ENCODE results near the gene RAPGEF6.
A peak's percentile ranks its signal among the peaks of the same experiment; 100 is the strongest.

The RAPGEF6 gene

GRCh38 chr5:131589510-131590348, 45.3 kb downstream of the RAPGEF6 start:
- no peak overlapping the region for H3K4me3 ChIP-seq (ENCODE audit: low read depth, low read length)
- peak; percentile 73 for TF ChIP-seq CTCF (IDR thresholded peaks at IDR 0.05; ENCODE audit: low read depth, low read length)

- TF ChIP-seq CTCF (IDR thresholded peaks at IDR 0.05; ENCODE audit: low read depth, low read length) = no peak
- no peak overlapping the region for H3K4me3 ChIP-seq (ENCODE audit: low read depth, low read length)
Measured at GRCh38 chr5:131587541-131587940, 47.5 kb downstream of the RAPGEF6 start.

DNA sequence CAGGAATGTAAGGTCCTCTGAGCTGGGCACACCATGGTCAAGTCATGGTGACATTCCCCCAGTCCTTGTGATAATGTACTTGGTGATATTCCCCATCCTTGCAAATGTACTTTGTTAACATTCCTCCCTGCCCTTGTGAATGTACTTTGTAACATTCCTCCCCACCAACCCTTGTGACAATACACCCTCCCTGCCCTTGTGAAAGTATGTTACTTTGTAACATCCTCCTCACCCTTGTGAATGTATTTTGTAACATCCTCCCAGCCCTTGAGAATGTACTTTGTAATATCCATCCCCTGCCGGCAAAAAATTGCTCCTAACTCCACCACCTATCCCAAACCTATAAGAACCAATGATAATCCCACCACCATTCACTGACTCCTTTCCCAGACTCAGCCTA, 53.3 kb downstream of the RAPGEF6 start:
- H3K4me3 ChIP-seq (ENCODE audit: low read depth, low read length) = no peak overlapping the region
- TF ChIP-seq CTCF (IDR thresholded peaks at IDR 0.05; ENCODE audit: low read depth, low read length) = no peak

DNA sequence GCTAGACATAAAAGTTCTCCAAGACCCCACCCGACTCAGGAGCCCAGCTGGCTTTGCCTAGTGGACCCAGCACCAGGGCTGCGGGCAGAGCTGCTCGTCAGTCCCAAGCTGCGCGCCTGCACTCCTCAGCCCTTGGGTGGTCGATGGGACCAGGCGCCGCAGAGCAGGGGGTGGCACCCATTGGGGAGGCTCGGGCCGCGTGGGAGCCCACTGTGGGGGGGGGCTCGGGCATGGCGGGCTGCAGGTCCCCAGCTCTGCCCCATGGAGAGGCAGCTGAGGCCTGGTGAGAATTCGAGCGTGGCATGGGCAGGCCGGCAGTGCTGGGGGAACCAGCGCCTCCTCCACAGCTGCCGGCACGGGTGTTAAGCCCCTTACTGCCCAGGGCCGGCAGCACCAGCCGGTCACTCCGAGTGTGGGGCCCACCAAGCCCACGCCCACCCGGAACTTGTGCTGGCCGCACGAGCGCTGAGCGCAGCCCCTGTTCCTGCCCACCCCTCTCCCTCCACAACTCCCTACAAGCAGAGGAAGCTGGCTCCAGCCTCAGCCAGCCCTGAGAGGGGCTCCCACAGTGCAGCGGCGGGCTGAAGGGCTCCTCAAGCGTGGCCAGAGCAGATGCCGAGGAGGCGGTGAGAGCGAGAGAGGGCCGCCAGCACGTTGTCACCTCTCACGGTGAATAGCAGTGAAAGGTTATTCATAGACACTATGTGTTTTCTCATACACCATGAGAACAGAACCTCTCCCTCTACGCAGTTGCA, 54.9 kb downstream of the RAPGEF6 start:
- TF ChIP-seq CTCF (IDR thresholded peaks at IDR 0.05; ENCODE audit: low read depth, low read length) = no peak

GRCh38 chr5:131575660-131576227, 59.3 kb downstream of the RAPGEF6 start:
- TF ChIP-seq CTCF (IDR thresholded peaks at IDR 0.05; ENCODE audit: low read depth, low read length) = no peak
- H3K4me3 ChIP-seq (ENCODE audit: low read depth, low read length) = no peak overlapping the region

More for the DNA sequence above, 54.9 kb downstream of the RAPGEF6 start:
- H3K4me3 ChIP-seq (ENCODE audit: low read depth, low read length) = no peak overlapping the region

- TF ChIP-seq CTCF (IDR thresholded peaks at IDR 0.05; ENCODE audit: low read depth, low read length) = no peak
- no peak overlapping the region for H3K4me3 ChIP-seq (ENCODE audit: low read depth, low read length)
Measured at GRCh38 chr5:131571669-131572168, 63.3 kb downstream of the RAPGEF6 start.

All from WI38 (cell line).